GM04504 (cell line): Measurements from ENCODE around the gene NPTX1.

ENCODE experiments used
- DNase-seq: peaks from one replicate; pipeline ENCODE4 v3.0.0-alpha.2; 2012; ENCODE audit warnings: low read depth

Gene NPTX1

DNA sequence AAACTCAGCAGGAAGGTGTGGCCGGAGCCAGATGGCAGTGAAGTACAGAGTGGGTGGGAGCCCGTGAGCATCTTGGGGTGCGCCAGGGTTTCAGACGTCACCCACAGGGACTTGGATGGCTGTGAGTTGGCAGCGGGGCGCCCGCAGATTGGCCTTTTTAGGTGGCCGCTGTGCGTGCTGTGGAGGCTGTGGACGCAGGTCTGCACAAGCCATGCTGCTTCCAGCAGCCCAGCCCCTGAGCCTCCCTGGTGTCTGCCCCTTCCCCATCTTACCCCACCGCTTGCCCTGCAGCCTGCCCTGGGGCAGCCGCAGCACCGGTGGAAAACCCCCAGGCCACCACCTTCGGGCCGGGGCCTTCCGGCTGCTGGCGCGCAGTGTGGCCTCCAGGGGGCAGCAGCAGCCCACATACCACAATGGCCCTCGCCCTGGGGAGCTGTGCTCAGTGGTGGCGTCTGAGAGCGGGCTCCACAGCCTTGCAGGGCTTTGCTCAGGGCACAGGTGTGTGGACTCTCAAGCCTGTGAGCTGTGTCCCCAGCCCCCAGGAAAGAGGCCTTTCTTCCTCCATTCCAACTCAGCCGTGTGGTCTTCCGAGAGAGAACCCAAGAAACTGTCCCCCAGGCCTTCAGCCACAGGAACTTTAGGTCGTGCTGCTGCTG lies 49.6 kb downstream of the NPTX1 start:
- peak; percentile 23 for DNase-seq

DNA sequence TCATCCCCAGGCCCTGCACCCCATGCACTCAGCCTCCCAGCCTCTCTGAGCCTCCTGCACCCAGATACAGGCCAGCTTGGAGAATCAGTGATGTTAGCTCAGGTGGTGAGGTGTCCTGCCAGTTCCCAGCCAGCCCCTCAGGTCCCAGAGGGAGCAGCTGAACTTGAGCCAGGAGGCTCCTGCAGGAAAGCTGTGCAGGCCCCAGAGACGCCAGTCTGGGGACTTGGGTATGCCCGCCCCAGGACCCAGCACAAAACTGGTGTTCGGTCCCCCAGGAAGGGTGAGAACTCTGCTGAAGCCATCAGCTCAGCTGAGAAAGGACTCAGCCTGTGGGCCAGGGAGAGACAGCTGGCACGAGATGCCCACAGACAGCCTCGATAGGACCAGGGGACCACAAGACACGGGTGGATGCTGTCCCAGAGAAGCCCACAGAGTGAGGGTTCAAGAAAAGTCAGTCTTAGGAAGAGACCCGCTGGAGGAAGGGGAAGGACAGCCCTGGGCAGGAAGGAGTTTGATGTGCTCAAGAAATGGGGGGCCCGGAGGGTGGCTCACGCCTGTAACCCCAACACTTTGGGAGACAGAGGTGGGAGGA lies 50.5 kb downstream of the NPTX1 start:
- DNase-seq = no peak

DNA sequence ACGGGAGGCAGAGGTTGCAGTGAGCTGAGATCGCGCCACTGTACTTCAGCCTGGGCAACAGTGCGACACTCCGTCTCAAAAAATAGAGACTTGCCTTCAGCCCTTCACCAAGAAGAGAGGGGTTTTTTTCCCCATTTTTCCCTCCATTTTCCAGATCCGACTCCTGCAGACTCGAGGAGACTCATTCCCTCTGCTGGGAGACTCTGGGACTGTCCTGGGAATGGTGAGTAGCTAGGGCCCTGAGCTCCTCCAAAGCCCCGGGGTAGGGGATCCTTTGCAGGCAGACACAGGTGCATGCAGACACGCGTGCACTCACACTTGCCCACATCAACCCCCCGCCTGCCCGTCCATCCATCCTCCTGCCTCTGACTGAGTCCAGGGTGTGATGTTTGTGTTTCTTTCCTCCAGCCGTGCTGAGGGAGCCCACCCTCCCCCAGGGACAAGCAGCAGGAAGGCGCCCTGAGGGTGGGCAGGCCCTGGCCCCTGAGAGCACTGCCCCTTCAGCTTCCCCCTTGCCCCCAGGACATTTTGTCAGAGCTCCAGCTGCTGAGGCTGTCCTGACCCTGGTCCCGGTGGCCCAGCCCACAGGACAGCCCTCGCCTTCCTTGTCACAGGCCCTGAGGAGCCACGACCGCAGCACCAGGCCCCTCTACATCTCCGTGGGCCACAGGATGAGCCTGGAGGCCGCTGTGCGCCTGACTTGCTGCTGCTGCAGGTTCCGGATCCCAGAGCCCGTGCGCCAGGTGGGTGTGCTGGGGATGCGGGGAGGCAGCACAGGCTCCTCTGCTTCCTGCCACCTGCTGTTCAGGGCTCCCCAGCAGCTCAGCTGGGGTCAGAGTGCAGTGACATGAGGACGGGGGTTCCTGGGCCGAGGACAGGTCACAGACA lies 51.3 kb downstream of the NPTX1 start:
- DNase-seq = no peak

DNA sequence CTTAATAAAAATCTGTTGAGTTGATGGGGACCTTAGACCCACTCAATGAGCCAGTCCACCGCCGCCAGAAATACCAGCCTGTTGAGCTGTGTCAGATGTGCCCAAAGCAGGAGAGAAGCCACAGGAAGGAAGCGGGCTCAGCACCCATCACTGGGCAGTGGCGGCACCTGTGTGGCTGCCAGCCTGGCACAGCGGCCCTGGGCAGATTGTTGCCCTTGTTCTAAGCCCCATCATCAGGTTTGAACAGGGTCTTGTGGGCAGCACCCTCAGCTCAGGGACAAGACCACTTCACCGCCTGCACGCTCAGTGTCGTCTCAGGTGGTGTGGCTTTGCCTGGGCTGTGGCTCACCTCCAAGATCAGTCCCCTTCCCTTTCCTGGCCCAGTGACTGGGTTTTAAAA lies 52.1 kb downstream of the NPTX1 start:
- DNase-seq = no peak

DNA sequence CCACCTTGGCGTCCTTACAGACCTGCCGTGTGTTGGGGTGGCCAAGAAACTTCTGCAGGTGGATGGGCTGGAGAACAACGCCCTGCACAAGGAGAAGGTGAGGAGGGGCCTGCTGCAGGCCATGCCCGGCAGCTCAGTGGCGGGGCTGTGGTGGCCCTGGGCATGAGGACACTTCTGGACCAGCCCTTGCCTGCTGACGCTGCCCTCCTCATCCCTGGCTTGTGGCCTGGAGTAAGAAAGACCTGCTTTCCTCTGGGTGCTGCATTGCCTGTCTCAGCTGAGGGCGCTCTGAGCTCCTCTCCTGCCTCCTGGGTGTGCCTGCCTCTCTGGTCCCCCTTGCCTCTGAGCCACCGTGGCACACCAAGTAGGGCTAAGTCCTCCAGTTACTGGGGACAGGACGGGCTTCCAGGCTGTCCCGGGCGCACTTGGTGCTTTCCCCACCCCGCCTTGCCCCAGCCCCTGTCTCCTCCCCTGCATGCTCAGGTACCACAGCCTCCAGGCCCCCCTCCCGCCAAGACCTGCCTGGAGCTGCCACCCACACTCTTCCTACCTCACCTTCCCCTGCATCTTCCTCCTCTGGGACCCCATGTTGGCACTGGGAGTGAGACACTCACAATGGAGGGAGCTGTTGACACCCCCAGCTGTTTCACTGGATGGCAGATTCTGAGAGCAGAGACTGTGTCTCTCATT lies 52.7 kb downstream of the NPTX1 start:
- DNase-seq = no peak

DNA sequence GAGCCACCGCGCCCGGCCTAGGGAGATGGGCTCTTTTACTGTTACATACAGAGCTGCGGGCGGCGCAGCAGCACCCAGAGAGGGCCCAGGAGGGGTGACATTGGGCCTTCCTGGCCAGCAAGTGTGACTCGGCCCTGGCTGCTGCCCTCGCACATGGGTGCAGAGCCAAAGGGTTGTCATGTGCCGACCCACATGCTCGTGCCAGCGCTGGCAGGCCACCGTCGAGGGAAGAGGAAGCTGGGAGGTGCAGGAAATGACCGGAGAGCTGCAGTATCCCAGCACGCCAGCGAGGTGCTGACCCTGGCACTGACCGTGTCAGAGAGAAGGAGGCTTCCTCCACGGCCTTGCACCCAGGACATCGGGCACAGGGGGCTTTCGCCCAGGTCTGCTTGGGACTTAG lies 53.4 kb downstream of the NPTX1 start:
- no peak for DNase-seq

DNA sequence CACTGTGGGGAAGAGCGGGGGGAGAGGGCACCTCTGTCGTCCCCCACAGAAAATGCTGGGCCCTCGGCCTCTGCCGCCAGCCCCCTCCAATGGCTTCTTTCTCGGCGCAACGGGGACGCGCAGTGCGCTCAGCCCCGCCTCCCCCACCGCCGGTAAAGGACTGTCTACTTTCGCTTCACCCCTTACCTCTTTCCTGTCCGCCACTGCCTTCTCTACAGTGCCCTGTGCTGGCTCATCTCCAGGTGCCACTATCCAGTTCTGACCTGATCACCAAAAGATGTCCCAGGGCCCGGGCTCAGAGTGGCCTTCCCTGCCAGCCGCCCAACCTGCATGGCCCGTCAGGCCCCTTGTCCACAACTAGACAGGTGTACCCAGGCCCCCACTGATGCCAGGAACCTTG lies 54.1 kb downstream of the NPTX1 start:
- no peak for DNase-seq

DNA sequence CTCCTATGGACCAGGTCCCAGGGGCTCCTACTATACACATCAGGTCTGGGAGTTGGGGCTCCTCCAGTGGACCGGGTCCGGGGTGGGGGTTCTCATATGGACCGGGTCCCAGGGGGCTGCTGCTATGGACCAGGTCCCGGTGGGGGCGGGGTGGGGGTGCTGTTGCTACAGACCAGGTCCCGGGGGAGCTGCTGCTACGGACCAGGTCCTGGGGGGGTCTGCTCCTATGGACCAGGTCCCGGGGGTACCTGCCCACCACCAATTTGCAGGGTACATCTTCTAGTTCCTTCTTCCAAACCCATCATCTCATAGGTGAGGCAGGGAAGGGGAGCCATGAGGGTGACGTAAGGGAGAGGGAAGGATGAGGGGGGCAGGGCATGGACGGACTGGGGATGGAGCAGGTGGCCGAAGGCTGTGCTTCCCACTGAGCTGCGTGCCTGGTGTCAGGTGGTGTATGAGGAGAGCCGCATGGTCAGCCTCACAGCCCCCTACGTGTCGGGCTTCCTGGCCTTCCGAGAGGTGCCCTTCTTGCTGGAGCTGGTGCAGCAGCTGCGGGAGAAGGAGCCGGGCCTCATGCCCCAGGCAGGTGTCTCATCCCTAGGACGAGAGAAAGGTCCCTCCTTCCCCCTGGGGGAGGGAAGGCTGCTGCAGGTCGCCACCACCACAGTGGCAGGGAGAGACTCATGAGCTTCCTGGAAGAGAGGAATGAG lies 54.9 kb downstream of the NPTX1 start:
- DNase-seq = no peak

DNA sequence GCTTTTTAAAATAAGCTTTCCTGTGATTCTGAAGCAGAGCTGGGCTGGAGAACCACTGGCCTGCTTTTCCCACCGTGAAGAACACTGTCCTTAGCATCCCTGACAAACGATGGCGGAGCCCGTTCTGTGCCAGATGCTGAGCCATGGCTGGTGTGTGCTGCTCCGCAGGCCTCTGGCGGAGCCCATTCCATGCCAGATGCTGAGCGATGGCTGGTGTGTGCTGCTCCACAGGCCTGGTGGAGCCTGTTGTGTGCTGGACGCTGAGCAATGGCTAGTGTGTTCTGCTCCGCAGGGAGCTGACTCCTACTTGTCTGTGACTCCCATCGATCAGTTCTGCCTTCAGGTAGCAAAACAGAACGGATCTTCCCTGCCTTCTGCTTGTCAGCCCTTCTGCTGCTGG lies 57.2 kb downstream of the NPTX1 start:
- DNase-seq = no peak

DNA sequence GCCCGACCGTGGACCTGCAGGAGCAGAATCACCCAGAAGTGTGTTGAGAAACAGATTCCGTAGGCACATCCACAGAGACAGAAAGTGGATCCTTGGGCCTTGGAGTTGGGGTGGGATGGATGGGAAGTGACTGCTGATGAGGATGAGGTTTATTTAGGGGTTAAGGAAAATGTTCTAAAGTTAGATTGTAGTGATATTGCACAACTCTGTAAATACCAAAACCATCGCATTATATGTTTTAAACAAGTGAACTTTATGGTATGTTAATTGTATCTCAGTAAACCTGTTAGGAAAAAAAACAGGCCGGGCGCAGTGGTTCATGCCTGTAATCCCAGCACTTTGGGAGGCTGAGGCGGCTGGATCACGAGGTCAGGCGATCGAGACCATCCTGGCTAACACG lies 57.8 kb downstream of the NPTX1 start:
- DNase-seq = no peak
